DOHH2 (cell line): ENCODE data around the gene LEF1.

Experiments
- H3F3A ChIP-seq: fragments of 200-600 bp; sonication (generic), shearing (Covaris generic); 2 replicates; pipeline ENCODE4 v1.6.0; 2016; ENCODE audit warnings: antibody characterized with exemption, mild to moderate bottlenecking; ENCODE audit not compliant: control insufficient read depth, insufficient read depth
- H3K27ac ChIP-seq: fragments of 200-600 bp; sonication (generic); 2 replicates; pipeline ENCODE4 v1.5.1; 2014; ENCODE audit warnings: low read depth, mild to moderate bottlenecking, low read length, moderate library complexity
- H3K27me3 ChIP-seq: fragments of 200-600 bp; sonication (generic); 2 replicates; pipeline ENCODE4 v1.6.1; 2014; ENCODE audit warnings: mild to moderate bottlenecking, low read length, mixed read lengths; ENCODE audit not compliant: control insufficient read depth
- H3K36me3 ChIP-seq: fragments of 200-600 bp; sonication (generic); 2 replicates; pipeline ENCODE4 v1.6.1; 2014; ENCODE audit warnings: mild to moderate bottlenecking, low read length, moderate library complexity, mixed read lengths; ENCODE audit not compliant: control insufficient read depth
- H3K4me1 ChIP-seq: fragments of 200-600 bp; sonication (generic); 2 replicates; pipeline ENCODE4 v1.6.1; 2014; ENCODE audit warnings: mild to moderate bottlenecking, low read length, mixed read lengths; ENCODE audit not compliant: control insufficient read depth
- H3K4me2 ChIP-seq: fragments of 200-600 bp; sonication (generic); 2 replicates; pipeline ENCODE4 v1.6.0; 2014; ENCODE audit warnings: mild to moderate bottlenecking, low read length, moderate library complexity
- H3K4me3 ChIP-seq: fragments of 200-600 bp; sonication (generic); 2 replicates; pipeline ENCODE4 v1.5.1; 2014; ENCODE audit warnings: mild to moderate bottlenecking, low read length, mixed read lengths
- H3K79me2 ChIP-seq: fragments of 200-600 bp; sonication (generic); 2 replicates; pipeline ENCODE4 v1.6.1; 2014; ENCODE audit warnings: mild to moderate bottlenecking, low read length, mixed read lengths; ENCODE audit not compliant: control insufficient read depth
- H3K9me2 ChIP-seq: fragments of 200-600 bp; sonication (generic); replicated peaks from 2 replicates; pipeline ENCODE4 v1.6.1; 2014; ENCODE audit warnings: mild to moderate bottlenecking, low read length, mixed read lengths; ENCODE audit not compliant: control insufficient read depth
- H3K9me3 ChIP-seq: fragments of 200-600 bp; sonication (generic); 2 replicates; pipeline ENCODE4 v1.6.1; 2014; ENCODE audit warnings: antibody characterized with exemption, low read length, mixed read lengths; ENCODE audit not compliant: control insufficient read depth, insufficient read depth
- H4K20me1 ChIP-seq: fragments of 200-600 bp; sonication (generic); 2 replicates; pipeline ENCODE4 v1.6.0; 2014; ENCODE audit warnings: low read depth, mild to moderate bottlenecking, antibody characterized with exemption, low read length, moderate library complexity; ENCODE audit not compliant: control insufficient read depth, insufficient read depth
- CTCF ChIP-seq: fragments of 200-600 bp; sonication (generic); IDR thresholded peaks from one replicate; pipeline ENCODE4 v1.5.1; 2014; ENCODE audit warnings: antibody characterized with exemption, mild to moderate bottlenecking, low read depth, low read length; ENCODE audit not compliant: poor library complexity, severe bottlenecking
- EZH2phosphoT487 ChIP-seq: fragments of 200-600 bp; sonication (generic); IDR thresholded peaks from 2 replicates; pipeline ENCODE4 v1.6.1; 2017; ENCODE audit warnings: borderline replicate concordance, mild to moderate bottlenecking, antibody characterized with exemption, low read length, moderate library complexity, mixed read lengths

The LEF1 gene

GRCh38 chr4:108068442-108068841, 100.3 kb downstream of the LEF1 start:
- no peaks in the 10 kb centered on the region for H3F3A ChIP-seq
- peaks cover 36% of the 10 kb centered on the region for H3K4me1 ChIP-seq
- H3K27ac ChIP-seq: no peak overlapping the region
- H3K4me3 ChIP-seq: no peak overlapping the region
- no peaks in the 10 kb centered on the region for H3K9me3 ChIP-seq
- H3K27me3 ChIP-seq: no peaks in the 10 kb centered on the region
- no peaks in the 10 kb centered on the region for H3K79me2 ChIP-seq
- no peaks in the 10 kb centered on the region for H3K9me2 ChIP-seq
- H3K36me3 ChIP-seq: 0 out of 2 replicates have a peak, but pooled peaks cover 2% of the 10 kb centered on the region
- H3K4me2 ChIP-seq: no peak overlapping the region
- TF ChIP-seq CTCF: no peak
- TF ChIP-seq EZH2phosphoT487: no peak
- H4K20me1 ChIP-seq: no peaks in the 10 kb centered on the region

GRCh38 chr4:108060686-108061321, 107.9 kb downstream of the LEF1 start:
- H3K4me2 ChIP-seq: no peak overlapping the region
- 0 out of 2 replicates have a peak, but pooled peaks cover 2% of the 10 kb centered on the region for H3K36me3 ChIP-seq
- H3K9me3 ChIP-seq: no peaks in the 10 kb centered on the region
- peaks cover 9% of the 10 kb centered on the region for H3K4me1 ChIP-seq
- no peak overlapping the region for H3K27ac ChIP-seq
- no peaks in the 10 kb centered on the region for H3K79me2 ChIP-seq
- TF ChIP-seq EZH2phosphoT487 (no peak), CTCF (no peak)
- H3K27me3 ChIP-seq: no peaks in the 10 kb centered on the region
- H4K20me1 ChIP-seq: no peaks in the 10 kb centered on the region
- no peak overlapping the region for H3K4me3 ChIP-seq
- no peaks in the 10 kb centered on the region for H3F3A ChIP-seq
- H3K9me2 ChIP-seq: no peaks in the 10 kb centered on the region

- 0 out of 2 replicates have a peak, but pooled peaks cover 2% of the 10 kb centered on the region for H3K36me3 ChIP-seq
Observed at GRCh38 chr4:108060164-108060563, 108.6 kb downstream of the LEF1 start.

More at GRCh38 chr4:108060164-108060563, 108.6 kb downstream of the LEF1 start:
- Histone ChIP-seq H3K9me3 (no peaks in the 10 kb centered on the region), H3K27me3 (no peaks in the 10 kb centered on the region), H3K4me3 (no peak overlapping the region), H3F3A (no peaks in the 10 kb centered on the region), H3K9me2 (no peaks in the 10 kb centered on the region), H3K79me2 (no peaks in the 10 kb centered on the region), H4K20me1 (no peaks in the 10 kb centered on the region), H3K27ac (no peak overlapping the region), H3K4me1 (peaks cover 9% of the 10 kb centered on the region), H3K4me2 (no peak overlapping the region)
- TF ChIP-seq EZH2phosphoT487: no peak
- TF ChIP-seq CTCF: peak; percentile 32
